ENCODE measurements around the gene TRMT6. TPM values are rescaled to one million over a fixed set of nuclear protein-coding genes. Genes with fewer than 3 reads are reported as not detected.

The TRMT6 gene
- polyA plus RNA-seq, 3 donors: 9.3 to 11.0 (median 10.6) TPM

DNA sequence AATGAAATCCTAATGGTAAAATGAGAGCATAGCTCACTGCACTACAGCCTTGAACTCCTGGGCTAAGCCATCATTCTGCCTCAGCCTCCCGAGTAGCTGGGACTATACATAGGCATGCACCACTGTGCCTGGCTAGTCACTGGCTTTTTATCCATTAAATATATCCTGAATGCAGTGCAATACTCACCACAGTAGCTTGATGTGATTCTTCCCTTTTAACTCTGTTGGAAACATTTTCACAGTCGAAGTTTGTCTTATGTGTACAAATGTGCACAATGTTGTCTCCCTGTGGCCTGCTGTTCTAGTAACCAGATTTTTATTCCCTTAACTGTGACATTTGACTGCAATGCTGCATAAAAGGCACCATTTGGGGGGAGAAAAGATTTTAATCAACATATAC, 56.7 kb downstream of the TRMT6 start:
- Histone ChIP-seq H3K9ac (ENCODE audit: insufficient read depth, low read length, poor library complexity, severe bottlenecking) (no peak overlapping the region), H3K36me3 (replicated peaks in 1 of 2; ENCODE audit: control insufficient read depth in 1 of 2, insufficient read depth in 2 of 2, low read length in 2 of 2) (no peaks in the 10 kb centered on the region), H3K9me3 (replicated peaks in 1 of 2; ENCODE audit: control insufficient read depth in 1 of 2, insufficient read depth in 1 of 2, low read length in 2 of 2) (no peaks in the 10 kb centered on the region), H3K79me2 (ENCODE audit: insufficient read depth, low read length) (no peaks in the 10 kb centered on the region), H3K27me3 (ENCODE audit: control insufficient read depth in 2 of 2, insufficient read depth in 2 of 2, low read length in 2 of 2) (peaks cover 0 to 3% of the 10 kb centered on the region in 2 donors), H3K27ac (ENCODE audit: low read depth in 1 of 2, low read length in 2 of 2) (no peak overlapping the region), H3K4me3 (replicated peaks in 1 of 3; ENCODE audit: low read depth in 2 of 3, low read length in 3 of 3) (no peak overlapping the region), H3K4me1 (ENCODE audit: control insufficient read depth in 1 of 2, insufficient read depth in 2 of 2, low read length in 2 of 2) (peaks cover 8 to 13% of the 10 kb centered on the region in 2 donors), H3K4me2 (replicated peaks; ENCODE audit: extremely low read depth, low read length, poor library complexity, severe bottlenecking) (no peak overlapping the region), H4K20me1 (ENCODE audit: insufficient read depth, low read length) (no peaks in the 10 kb centered on the region), H2AFZ (ENCODE audit: insufficient read depth, low read depth, low read length, poor library complexity, severe bottlenecking) (no peak overlapping the region)
- 100% methylated on average over 2 of the region's 2 CpGs for WGBS (ENCODE audit: insufficient coverage)
- TF ChIP-seq, protein P1, sequence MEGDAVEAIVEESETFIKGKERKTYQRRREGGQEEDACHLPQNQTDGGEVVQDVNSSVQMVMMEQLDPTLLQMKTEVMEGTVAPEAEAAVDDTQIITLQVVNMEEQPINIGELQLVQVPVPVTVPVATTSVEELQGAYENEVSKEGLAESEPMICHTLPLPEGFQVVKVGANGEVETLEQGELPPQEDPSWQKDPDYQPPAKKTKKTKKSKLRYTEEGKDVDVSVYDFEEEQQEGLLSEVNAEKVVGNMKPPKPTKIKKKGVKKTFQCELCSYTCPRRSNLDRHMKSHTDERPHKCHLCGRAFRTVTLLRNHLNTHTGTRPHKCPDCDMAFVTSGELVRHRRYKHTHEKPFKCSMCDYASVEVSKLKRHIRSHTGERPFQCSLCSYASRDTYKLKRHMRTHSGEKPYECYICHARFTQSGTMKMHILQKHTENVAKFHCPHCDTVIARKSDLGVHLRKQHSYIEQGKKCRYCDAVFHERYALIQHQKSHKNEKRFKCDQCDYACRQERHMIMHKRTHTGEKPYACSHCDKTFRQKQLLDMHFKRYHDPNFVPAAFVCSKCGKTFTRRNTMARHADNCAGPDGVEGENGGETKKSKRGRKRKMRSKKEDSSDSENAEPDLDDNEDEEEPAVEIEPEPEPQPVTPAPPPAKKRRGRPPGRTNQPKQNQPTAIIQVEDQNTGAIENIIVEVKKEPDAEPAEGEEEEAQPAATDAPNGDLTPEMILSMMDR (IDR thresholded peaks at IDR 0.05): no peak
- Mint-ChIP-seq H3K27me3 (ENCODE audit: low read depth in 3 of 3) (peaks cover 0 to 18% (median 6%) of the 10 kb centered on the region in 3 donors), H3K27ac (no peak overlapping the region), H3K4me3 (no peak overlapping the region), H3K9me3 (peaks cover 0 to 7% (median 2%) of the 10 kb centered on the region in 7 donors), H3K36me3 (no peaks in the 10 kb centered on the region), H3K4me1 (peaks cover 15% of the 10 kb centered on the region)
- intact Hi-C loops (cut with micrococcal nuclease): no loop called here
- DNase-seq: no peak

GRCh38 chr20:5893052-5893451, 57.3 kb downstream of the TRMT6 start:
- peaks cover 18% of the 10 kb centered on the region for H3K4me1 Mint-ChIP-seq
- intact Hi-C loops (cut with micrococcal nuclease): no loop called here

More at GRCh38 chr20:5893052-5893451, 57.3 kb downstream of the TRMT6 start:
- Histone ChIP-seq H2AFZ (ENCODE audit: insufficient read depth, low read depth, low read length, poor library complexity, severe bottlenecking) (no peak overlapping the region), H3K9ac (ENCODE audit: insufficient read depth, low read length, poor library complexity, severe bottlenecking) (no peak overlapping the region), H3K36me3 (replicated peaks in 1 of 2; ENCODE audit: control insufficient read depth in 1 of 2, insufficient read depth in 2 of 2, low read length in 2 of 2) (no peaks in the 10 kb centered on the region), H3K27ac (ENCODE audit: low read depth in 1 of 2, low read length in 2 of 2) (no peak overlapping the region), H3K79me2 (ENCODE audit: insufficient read depth, low read length) (no peaks in the 10 kb centered on the region), H3K27me3 (ENCODE audit: control insufficient read depth in 2 of 2, insufficient read depth in 2 of 2, low read length in 2 of 2) (peaks cover 0 to 3% of the 10 kb centered on the region in 2 donors), H3K4me2 (replicated peaks; ENCODE audit: extremely low read depth, low read length, poor library complexity, severe bottlenecking) (no peak overlapping the region), H3K4me1 (ENCODE audit: control insufficient read depth in 1 of 2, insufficient read depth in 2 of 2, low read length in 2 of 2) (peaks cover 8 to 15% of the 10 kb centered on the region in 2 donors), H3K9me3 (replicated peaks in 1 of 2; ENCODE audit: control insufficient read depth in 1 of 2, insufficient read depth in 1 of 2, low read length in 2 of 2) (no peaks in the 10 kb centered on the region), H3K4me3 (replicated peaks in 1 of 3; ENCODE audit: low read depth in 2 of 3, low read length in 3 of 3) (no peak overlapping the region), H4K20me1 (ENCODE audit: insufficient read depth, low read length) (no peaks in the 10 kb centered on the region)
- no peak overlapping the region for H3K27ac Mint-ChIP-seq
- H3K9me3 Mint-ChIP-seq: peaks cover 0 to 6% (median 2%) of the 10 kb centered on the region in 7 donors
- TF ChIP-seq, protein P1 (IDR thresholded peaks at IDR 0.05): no peak
- H3K27me3 Mint-ChIP-seq (ENCODE audit: low read depth in 3 of 3): peaks cover 0 to 17% (median 6%) of the 10 kb centered on the region in 3 donors
- 100% methylated on average over 1 of the region's 3 CpGs for WGBS (ENCODE audit: insufficient coverage)
- no peaks in the 10 kb centered on the region for H3K36me3 Mint-ChIP-seq
- no peak overlapping the region for H3K4me3 Mint-ChIP-seq
- DNase-seq: no peak
